HG03139 (cell line): ENCODE results near the gene CD79B.
"Not testable (repeated sequence)": the region's sequence is repeated elsewhere in the genome, so short reads cannot be mapped to it uniquely, and the experiment has no call there.

Experiments
- ATAC-seq: cut with Tn5 transposase; IDR thresholded peaks from one replicate; pipeline ENCODE4 v1.9.1; 2021; ENCODE audit not compliant: unreplicated experiment

The CD79B gene

GRCh38 chr17:63881935-63882601 is 50.1 kb downstream of the CD79B start, which contains the start of gene GH2:
GH2 (minus strand) TSS chr17:63881944; CDS start chr17:63881801, 143 bp downstream.
- ATAC-seq = no peak

DNA sequence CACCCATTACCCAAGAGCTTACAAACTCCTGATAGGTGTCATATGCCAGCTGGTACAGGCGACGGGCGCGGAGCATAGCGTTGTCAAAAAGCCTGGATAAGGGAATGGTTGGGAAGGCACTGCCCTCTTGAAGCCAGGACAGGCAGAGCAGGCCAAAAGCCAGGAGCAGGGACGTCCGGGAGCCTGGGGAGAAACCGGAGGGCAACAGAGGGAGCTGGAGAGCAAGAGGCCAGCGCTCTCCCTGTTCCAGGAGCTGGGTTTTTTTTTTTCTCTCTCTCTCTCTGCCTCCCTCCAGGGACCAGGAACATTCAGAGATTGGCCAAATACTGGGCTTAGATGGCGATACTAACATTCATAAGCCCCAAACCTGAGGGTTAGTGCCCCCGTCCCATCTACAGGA is 50.8 kb downstream of the CD79B start:
- not testable (repeated sequence) for ATAC-seq

- ATAC-seq = no peak
Observed at GRCh38 chr17:63880706-63881105, 51.4 kb downstream of the CD79B start.
